PC-9 (cell line): ENCODE measurements around the gene WDR20.
"Not testable (repeated sequence)": the region's sequence is repeated elsewhere in the genome, so short reads cannot be mapped to it uniquely, and the experiment has no call there.

ENCODE experiments used
- CTCF ChIP-seq: fragments of 200-600 bp; sonication (generic); conservative IDR thresholded peaks from 2 replicates; pipeline ENCODE4 v1.6.1; 2017; ENCODE audit warnings: mixed run types, antibody characterized with exemption, mild to moderate bottlenecking, moderate library complexity
- EZH2 ChIP-seq: fragments of 200-600 bp; sonication (generic); IDR thresholded peaks from 2 replicates; pipeline ENCODE4 v1.8.0; 2017; ENCODE audit warnings: antibody characterized with exemption, low read depth

GRCh38 chr14:102172021-102172272 is 32.2 kb downstream of the WDR20 start:
- TF ChIP-seq CTCF, EZH2: not testable (repeated sequence)
